HepG2 (cell line): Measurements from ENCODE around the gene ITGA7. TPM values are rescaled to one million over a fixed set of nuclear protein-coding genes. Genes with fewer than 3 reads are reported as not detected.

Experiments
- ELF1 ChIP-seq: sonication (generic); formaldehyde crosslinking; IDR thresholded peaks from 2 replicates; pipeline ENCODE4 v1.4.0; 2020; ENCODE audit warnings: missing genetic modification reagents
- HMG20B ChIP-seq: conservative IDR thresholded peaks from 2 replicates; pipeline ENCODE4 v1.6.1; 2016; ENCODE audit warnings: missing genetic modification reagents, missing compliant biosample characterization
- HNF4A ChIP-seq: sonication (generic); formaldehyde crosslinking; IDR thresholded peaks from 2 replicates; pipeline ENCODE4 v1.4.0; 2020; ENCODE audit warnings: missing genetic modification reagents
- IKZF4 ChIP-seq: sonication (generic); formaldehyde crosslinking; IDR thresholded peaks from 2 replicates; pipeline ENCODE4 v1.5.1; 2020; ENCODE audit warnings: borderline replicate concordance, mild to moderate bottlenecking, low read depth, missing genetic modification reagents; ENCODE audit errors: not compliant biosample characterization
- KAT7 ChIP-seq: IDR thresholded peaks from 2 replicates; pipeline ENCODE4 v1.6.1; 2018; ENCODE audit warnings: borderline replicate concordance, missing compliant biosample characterization
- MXD4 ChIP-seq: IDR thresholded peaks from 2 replicates; pipeline ENCODE4 v1.6.1; 2016; ENCODE audit warnings: mild to moderate bottlenecking, missing biosample characterization, missing genetic modification reagents
- NFKB2 ChIP-seq: sonication (generic); formaldehyde crosslinking; IDR thresholded peaks from 2 replicates; pipeline ENCODE4 v1.4.0; 2020; ENCODE audit warnings: missing genetic modification reagents, borderline replicate concordance
- SMAD1 ChIP-seq: sonication (generic); formaldehyde crosslinking; IDR thresholded peaks from 2 replicates; pipeline ENCODE4 v1.4.0; 2020; ENCODE audit warnings: missing genetic modification reagents, low read depth, mild to moderate bottlenecking, borderline replicate concordance
- THAP11 ChIP-seq: IDR thresholded peaks from 2 replicates; pipeline ENCODE4 v1.6.1; 2016; ENCODE audit warnings: missing biosample characterization, missing genetic modification reagents
- ZNF225 ChIP-seq: sonication (generic); formaldehyde crosslinking; IDR thresholded peaks from 2 replicates; pipeline ENCODE4 v1.4.0; 2020; ENCODE audit warnings: mild to moderate bottlenecking, missing genetic modification reagents
- ZNF589 ChIP-seq: sonication (generic); formaldehyde crosslinking; conservative IDR thresholded peaks from 2 replicates; pipeline ENCODE4 v1.8.0; 2022; ENCODE audit warnings: mild to moderate bottlenecking, moderate library complexity, missing genetic modification reagents
- ZNF607 ChIP-seq: sonication (generic); formaldehyde crosslinking; IDR thresholded peaks from 2 replicates; pipeline ENCODE4 v1.5.1; 2020; ENCODE audit warnings: missing genetic modification reagents, mild to moderate bottlenecking, borderline replicate concordance
- ZNF747 ChIP-seq: sonication (generic); formaldehyde crosslinking; IDR thresholded peaks from 2 replicates; pipeline ENCODE4 v1.8.1; 2023; ENCODE audit warnings: missing genetic modification reagents, mild to moderate bottlenecking, borderline replicate concordance
- polyA plus RNA-seq, 8 experiments: library from polyadenylated mRNA; depleted of rRNA in 3 of 8; stranded (reverse) in 7 of 8; unstranded in 1 of 8; fragments of >200 nt; fragmentation: Illumina TruSeq in 4 of 8; extraction: Trizol in 4 of 8; gene quantifications; 2 replicates each; pipeline versions ENCODE4 v1.2.1 to v1.2.3, GENCODE V29; 2011 to 2016; ENCODE audit warnings: low read depth in 4 of 8, missing spikeins in 1 of 8, mixed read lengths in 1 of 8; ENCODE audit not compliant: insufficient read depth in 1 of 8
- total RNA-seq, 5 experiments: library from RNA; depleted of rRNA; stranded (reverse); fragments of >200 nt; fragmentation: Illumina TruSeq; extraction: Trizol; gene quantifications; 2 replicates each; pipeline ENCODE4 v1.2.3, GENCODE V29; 2016; ENCODE audit warnings: low read depth in 1 of 5
- TF ChIP-seq, protein P1 (sequence below): sonication (generic); formaldehyde crosslinking; IDR thresholded peaks from 2 replicates; pipeline ENCODE4 v1.8.1; 2023; ENCODE audit warnings: mild to moderate bottlenecking, inconsistent platforms, moderate library complexity, missing genetic modification reagents, borderline replicate concordance
- TF ChIP-seq, protein P2 (sequence below): fragments of 450-650 bp; IDR thresholded peaks from 2 replicates; pipeline ENCODE4 v1.6.1; 2016
- TF ChIP-seq, protein P3 (sequence below): sonication (generic); formaldehyde crosslinking; IDR thresholded peaks from 2 replicates; pipeline ENCODE4 v1.8.0; 2022; ENCODE audit warnings: missing genetic modification reagents, mild to moderate bottlenecking, moderate library complexity, borderline replicate concordance
- TF ChIP-seq, protein P4 (sequence below): sonication (generic); formaldehyde crosslinking; IDR thresholded peaks from 2 replicates; pipeline ENCODE4 v1.8.1; 2023; ENCODE audit warnings: missing genetic modification reagents, mild to moderate bottlenecking, borderline replicate concordance
- TF ChIP-seq, protein P5 (sequence below): sonication (generic); formaldehyde crosslinking; IDR thresholded peaks from 2 replicates; pipeline ENCODE4 v1.4.0; 2020; ENCODE audit warnings: missing genetic modification reagents, mild to moderate bottlenecking, borderline replicate concordance

Gene ITGA7
- total and polyA plus RNA-seq, 2 of the 13 experiments (the other 11 are each of a cell fraction or from before 2014, with no cell fraction given): 0.65 to 0.75 TPM

DNA sequence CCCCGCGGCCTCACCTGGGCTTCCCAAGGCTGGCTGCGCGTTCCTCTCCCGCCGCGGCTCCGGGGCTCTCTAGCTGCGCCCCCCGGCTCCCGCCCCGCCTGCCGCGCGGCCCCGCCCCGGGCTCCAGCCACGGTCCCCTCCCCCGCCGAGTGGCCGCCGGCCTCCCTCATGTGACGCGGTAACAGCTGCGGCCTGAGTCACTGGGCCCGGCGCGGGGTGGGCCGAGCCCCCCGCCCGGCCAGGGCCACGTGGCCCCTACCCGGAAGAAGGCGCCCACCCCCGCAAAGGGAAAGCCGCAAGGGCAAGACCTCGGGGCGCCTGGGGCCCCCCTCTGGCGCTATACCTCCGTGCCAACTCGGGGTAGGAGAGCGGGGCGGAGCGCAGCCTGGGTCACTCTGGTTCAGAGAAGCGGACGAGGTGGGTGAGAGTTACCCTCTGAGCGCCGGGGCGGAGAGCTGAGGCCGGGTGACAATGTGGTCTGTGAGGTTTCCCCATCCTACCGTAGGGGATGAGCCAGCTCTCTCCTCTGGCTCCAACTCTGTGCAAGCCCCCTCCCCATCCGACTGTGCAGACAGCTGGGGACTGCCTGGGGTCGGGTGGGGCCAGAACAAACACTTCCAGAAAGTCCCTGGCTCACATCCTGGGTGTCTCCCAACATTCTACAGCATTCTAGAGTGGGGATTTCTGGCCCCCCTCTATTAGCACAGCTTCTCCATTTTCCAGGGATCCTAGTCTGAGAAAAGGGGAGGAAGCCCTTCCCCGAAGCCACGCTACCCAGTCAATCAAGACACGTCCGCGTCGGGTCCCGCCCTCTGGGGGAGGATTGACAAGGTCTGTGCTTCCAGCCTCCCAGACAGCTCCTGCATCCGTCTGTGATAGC is 21.5 kb upstream of the ITGA7 start, which contains the start of gene CD63 (continued):
- TF ChIP-seq, protein P1, sequence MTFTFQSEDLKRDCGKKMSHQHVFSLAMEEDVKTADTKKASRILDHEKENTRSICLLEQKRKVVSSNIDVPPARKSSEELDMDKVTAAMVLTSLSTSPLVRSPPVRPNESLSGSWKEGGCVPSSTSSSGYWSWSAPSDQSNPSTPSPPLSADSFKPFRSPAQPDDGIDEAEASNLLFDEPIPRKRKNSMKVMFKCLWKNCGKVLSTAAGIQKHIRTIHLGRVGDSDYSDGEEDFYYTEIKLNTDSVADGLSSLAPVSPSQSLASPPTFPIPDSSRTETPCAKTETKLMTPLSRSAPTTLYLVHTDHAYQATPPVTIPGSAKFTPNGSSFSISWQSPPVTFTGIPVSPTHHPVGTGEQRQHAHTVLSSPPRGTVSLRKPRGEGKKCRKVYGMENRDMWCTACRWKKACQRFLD (CRISPR knock-in tag): peak; percentile 24; the same call in 1 of the 2 replicates
- TF ChIP-seq THAP11 (CRISPR knock-in tag) (peak; percentile 52; the same call in 1 of the 2 replicates), KAT7 (CRISPR knock-in tag) (no peak), ZNF225 (0 out of 2 replicates have a peak, but pooled peaks have one; percentile 7), IKZF4 (CRISPR knock-in tag) (no peak), HNF4A (CRISPR knock-in tag) (peak; percentile 17; the same call in 1 of the 2 replicates), SMAD1 (CRISPR knock-in tag) (0 out of 2 replicates have a peak, but pooled peaks have one; percentile 35), ZNF589 (CRISPR knock-in tag) (no peak; the same call in 1 of the 2 replicates), ZNF747 (CRISPR knock-in tag) (no peak; the same call in 1 of the 2 replicates), ELF1 (peak; percentile 86), HMG20B (CRISPR knock-in tag) (no peak), MXD4 (peak; percentile 75; the same call in 1 of the 2 replicates), NFKB2 (CRISPR knock-in tag) (no peak), ZNF607 (peak; percentile 80; the same call in 1 of the 2 replicates)
- TF ChIP-seq, protein P2, sequence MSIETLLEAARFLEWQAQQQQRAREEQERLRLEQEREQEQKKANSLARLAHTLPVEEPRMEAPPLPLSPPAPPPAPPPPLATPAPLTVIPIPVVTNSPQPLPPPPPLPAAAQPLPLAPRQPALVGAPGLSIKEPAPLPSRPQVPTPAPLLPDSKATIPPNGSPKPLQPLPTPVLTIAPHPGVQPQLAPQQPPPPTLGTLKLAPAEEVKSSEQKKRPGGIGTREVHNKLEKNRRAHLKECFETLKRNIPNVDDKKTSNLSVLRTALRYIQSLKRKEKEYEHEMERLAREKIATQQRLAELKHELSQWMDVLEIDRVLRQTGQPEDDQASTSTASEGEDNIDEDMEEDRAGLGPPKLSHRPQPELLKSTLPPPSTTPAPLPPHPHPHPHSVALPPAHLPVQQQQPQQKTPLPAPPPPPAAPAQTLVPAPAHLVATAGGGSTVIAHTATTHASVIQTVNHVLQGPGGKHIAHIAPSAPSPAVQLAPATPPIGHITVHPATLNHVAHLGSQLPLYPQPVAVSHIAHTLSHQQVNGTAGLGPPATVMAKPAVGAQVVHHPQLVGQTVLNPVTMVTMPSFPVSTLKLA: peak; percentile 64
- TF ChIP-seq, protein P3, sequence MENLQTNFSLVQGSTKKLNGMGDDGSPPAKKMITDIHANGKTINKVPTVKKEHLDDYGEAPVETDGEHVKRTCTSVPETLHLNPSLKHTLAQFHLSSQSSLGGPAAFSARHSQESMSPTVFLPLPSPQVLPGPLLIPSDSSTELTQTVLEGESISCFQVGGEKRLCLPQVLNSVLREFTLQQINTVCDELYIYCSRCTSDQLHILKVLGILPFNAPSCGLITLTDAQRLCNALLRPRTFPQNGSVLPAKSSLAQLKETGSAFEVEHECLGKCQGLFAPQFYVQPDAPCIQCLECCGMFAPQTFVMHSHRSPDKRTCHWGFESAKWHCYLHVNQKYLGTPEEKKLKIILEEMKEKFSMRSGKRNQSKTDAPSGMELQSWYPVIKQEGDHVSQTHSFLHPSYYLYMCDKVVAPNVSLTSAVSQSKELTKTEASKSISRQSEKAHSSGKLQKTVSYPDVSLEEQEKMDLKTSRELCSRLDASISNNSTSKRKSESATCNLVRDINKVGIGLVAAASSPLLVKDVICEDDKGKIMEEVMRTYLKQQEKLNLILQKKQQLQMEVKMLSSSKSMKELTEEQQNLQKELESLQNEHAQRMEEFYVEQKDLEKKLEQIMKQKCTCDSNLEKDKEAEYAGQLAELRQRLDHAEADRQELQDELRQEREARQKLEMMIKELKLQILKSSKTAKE: peak; percentile 24; the same call in 1 of the 2 replicates
- TF ChIP-seq, protein P4, sequence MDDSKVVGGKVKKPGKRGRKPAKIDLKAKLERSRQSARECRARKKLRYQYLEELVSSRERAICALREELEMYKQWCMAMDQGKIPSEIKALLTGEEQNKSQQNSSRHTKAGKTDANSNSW: no peak
- TF ChIP-seq, protein P5, sequence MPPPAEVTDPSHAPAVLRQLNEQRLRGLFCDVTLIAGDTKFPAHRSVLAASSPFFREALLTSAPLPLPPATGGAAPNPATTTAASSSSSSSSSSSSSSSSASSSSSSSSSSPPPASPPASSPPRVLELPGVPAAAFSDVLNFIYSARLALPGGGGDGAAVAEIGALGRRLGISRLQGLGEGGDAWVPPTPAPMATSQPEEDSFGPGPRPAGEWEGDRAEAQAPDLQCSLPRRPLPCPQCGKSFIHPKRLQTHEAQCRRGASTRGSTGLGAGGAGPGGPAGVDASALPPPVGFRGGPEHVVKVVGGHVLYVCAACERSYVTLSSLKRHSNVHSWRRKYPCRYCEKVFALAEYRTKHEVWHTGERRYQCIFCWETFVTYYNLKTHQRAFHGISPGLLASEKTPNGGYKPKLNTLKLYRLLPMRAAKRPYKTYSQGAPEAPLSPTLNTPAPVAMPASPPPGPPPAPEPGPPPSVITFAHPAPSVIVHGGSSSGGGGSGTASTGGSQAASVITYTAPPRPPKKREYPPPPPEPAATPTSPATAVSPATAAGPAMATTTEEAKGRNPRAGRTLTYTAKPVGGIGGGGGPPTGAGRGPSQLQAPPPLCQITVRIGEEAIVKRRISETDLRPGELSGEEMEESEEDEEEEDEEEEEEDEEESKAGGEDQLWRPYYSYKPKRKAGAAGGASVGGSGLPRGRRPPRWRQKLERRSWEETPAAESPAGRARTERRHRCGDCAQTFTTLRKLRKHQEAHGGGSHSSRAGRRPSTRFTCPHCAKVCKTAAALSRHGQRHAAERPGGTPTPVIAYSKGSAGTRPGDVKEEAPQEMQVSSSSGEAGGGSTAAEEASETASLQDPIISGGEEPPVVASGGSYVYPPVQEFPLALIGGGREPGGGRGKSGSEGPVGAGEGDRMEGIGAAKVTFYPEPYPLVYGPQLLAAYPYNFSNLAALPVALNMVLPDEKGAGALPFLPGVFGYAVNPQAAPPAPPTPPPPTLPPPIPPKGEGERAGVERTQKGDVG (CRISPR knock-in tag): no peak
